ENCODE measurements around the gene BCL11A.

DNA sequence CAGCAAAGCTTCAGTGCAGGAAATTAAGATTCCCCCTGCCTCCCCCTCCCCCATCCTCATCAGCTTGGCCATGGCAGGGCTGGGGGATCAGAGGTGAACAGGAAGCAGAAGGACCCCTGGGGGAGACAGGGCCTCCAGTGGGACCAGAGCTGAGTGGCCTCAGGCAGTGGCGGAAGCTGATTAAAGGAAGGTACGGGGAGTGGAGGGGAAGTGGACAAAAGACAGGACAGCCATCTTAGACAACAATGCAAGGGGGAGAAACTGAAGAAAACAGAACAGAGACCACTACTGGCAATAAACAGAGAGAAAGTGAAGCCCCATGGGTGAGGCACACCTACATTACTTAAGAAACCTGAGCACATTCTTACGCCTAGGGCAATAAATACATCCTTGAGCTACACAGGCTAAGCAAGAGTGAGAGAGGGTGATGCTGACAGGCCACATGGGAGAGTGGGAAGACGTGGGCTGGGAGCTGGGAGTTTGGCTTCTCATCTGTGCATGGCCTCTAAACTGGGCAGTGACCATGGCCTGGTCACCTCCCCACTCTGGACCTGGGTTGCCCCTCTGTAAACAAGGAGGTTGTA, 59.6 kb downstream of the BCL11A start:
- TF ChIP-seq, protein P1, sequence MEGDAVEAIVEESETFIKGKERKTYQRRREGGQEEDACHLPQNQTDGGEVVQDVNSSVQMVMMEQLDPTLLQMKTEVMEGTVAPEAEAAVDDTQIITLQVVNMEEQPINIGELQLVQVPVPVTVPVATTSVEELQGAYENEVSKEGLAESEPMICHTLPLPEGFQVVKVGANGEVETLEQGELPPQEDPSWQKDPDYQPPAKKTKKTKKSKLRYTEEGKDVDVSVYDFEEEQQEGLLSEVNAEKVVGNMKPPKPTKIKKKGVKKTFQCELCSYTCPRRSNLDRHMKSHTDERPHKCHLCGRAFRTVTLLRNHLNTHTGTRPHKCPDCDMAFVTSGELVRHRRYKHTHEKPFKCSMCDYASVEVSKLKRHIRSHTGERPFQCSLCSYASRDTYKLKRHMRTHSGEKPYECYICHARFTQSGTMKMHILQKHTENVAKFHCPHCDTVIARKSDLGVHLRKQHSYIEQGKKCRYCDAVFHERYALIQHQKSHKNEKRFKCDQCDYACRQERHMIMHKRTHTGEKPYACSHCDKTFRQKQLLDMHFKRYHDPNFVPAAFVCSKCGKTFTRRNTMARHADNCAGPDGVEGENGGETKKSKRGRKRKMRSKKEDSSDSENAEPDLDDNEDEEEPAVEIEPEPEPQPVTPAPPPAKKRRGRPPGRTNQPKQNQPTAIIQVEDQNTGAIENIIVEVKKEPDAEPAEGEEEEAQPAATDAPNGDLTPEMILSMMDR (IDR thresholded peaks at IDR 0.05; ENCODE audit: low read depth, low read length, poor library complexity, severe bottlenecking): no peak
- no peak for TF ChIP-seq EZH2phosphoT487 (IDR thresholded peaks at IDR 0.05; ENCODE audit: borderline replicate concordance, low read length)

Data from DOHH2 (cell line).